Smooth muscle cell (in vitro differentiated cells): Measurements from ENCODE around the gene CDS1. TPM values are rescaled to one million over a fixed set of nuclear protein-coding genes. Genes with fewer than 3 reads are reported as not detected.

Experiments
- DNase-seq: peaks from one replicate; lab custom pipeline; 2025; ENCODE audit not compliant: unreplicated experiment; lab: John Stamatoyannopoulos, UW
- H2AFZ ChIP-seq: fragments of 200-600 bp; sonication (generic); 2 replicates; pipeline ENCODE4 v1.6.0; 2016; ENCODE audit warnings: antibody characterized with exemption, low read depth, mild to moderate bottlenecking
- H3F3A ChIP-seq: fragments of 200-600 bp; sonication (generic); 2 replicates; pipeline ENCODE4 v1.6.0; 2017; ENCODE audit warnings: antibody characterized with exemption, low read depth
- H3K27ac ChIP-seq: fragments of 200-600 bp; sonication (generic); 2 replicates; pipeline ENCODE4 v1.5.1; 2016; ENCODE audit warnings: low read depth, mild to moderate bottlenecking
- H3K27me3 ChIP-seq: fragments of 200-600 bp; sonication (generic); 2 replicates; pipeline ENCODE4 v1.6.1; 2016; ENCODE audit warnings: low read depth, mild to moderate bottlenecking
- H3K36me3 ChIP-seq: fragments of 200-600 bp; sonication (generic); 2 replicates; pipeline ENCODE4 v1.5.1; 2016; ENCODE audit warnings: low read depth
- H3K4me1 ChIP-seq: fragments of 200-600 bp; sonication (generic); 2 replicates; pipeline ENCODE4 v1.5.1; 2016; ENCODE audit warnings: low read depth
- H3K4me2 ChIP-seq: fragments of 200-600 bp; sonication (generic); 2 replicates; pipeline ENCODE4 v1.6.0; 2016; ENCODE audit warnings: mild to moderate bottlenecking
- H3K4me3 ChIP-seq: fragments of 200-600 bp; sonication (generic); 2 replicates; pipeline ENCODE4 v1.5.1; 2016; ENCODE audit warnings: mild to moderate bottlenecking
- H3K79me2 ChIP-seq: fragments of 200-600 bp; sonication (generic); 2 replicates; pipeline ENCODE4 v1.6.0; 2016; ENCODE audit warnings: low read depth, mild to moderate bottlenecking
- H3K9ac ChIP-seq: fragments of 200-600 bp; sonication (generic); 2 replicates; pipeline ENCODE4 v1.6.0; 2016; ENCODE audit warnings: low read depth
- H3K9me3 ChIP-seq: fragments of 200-600 bp; sonication (generic); replicated peaks from 2 replicates; pipeline ENCODE4 v1.5.1; 2016; ENCODE audit warnings: low read depth
- H4K20me1 ChIP-seq: fragments of 200-600 bp; sonication (generic); 2 replicates; pipeline ENCODE4 v1.6.0; 2016; ENCODE audit warnings: low read depth
- CTCF ChIP-seq: fragments of 200-600 bp; sonication (generic); IDR thresholded peaks from 2 replicates; pipeline ENCODE4 v1.5.1; 2017; ENCODE audit warnings: borderline replicate concordance, mild to moderate bottlenecking, antibody characterized with exemption; ENCODE audit not compliant: insufficient read depth, poor library complexity, severe bottlenecking
- WGBS: methylation state at CpG from one replicate; pipeline ENCODE4 v1.1.7; 2016; ENCODE audit warnings: low lambda C conversion rate; 5-methylcytosine and 5-hydroxymethylcytosine counted together
- polyA plus RNA-seq: library from polyadenylated mRNA; unstranded; fragments of >200 nt; fragmentation: Nextera tagmentation; extraction: Ambion mirVana; gene quantifications from 2 replicates; pipeline ENCODE4 v1.2.1, GENCODE V29; 2016
- total RNA-seq: library from RNA; depleted of rRNA; stranded (reverse); fragments of >200 nt; gene quantifications from 2 replicates; pipeline ENCODE4 v1.2.3, GENCODE V29; 2014

Gene CDS1
- total and polyA plus RNA-seq, 2 experiments from 2014 or later: 2.1 to 15.2 TPM

DNA sequence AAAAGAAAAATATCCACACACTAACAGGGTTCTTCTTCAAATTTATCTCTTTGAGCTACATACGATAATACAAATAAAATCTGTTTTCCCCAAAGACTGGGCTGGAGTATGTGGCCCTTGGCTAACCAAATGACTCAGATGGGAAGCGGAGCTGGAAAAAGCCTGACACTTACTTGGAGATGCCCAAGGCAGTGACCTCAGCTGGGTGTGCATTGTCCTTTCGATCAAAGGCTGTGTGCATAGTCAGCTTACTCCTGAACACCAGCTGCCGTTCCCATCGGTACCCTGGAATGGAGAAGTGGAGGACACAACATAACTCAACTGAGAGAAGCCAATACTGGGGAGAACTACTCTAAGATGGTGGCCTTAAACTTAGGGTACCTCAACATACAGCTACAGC, 95.1 kb downstream of the CDS1 start:
- WGBS: 98% methylated on average over 5 of the region's 5 CpGs
- H3K27me3 ChIP-seq: no peaks in the 10 kb centered on the region
- peaks cover 9% of the 10 kb centered on the region for H3F3A ChIP-seq
- H3K4me3 ChIP-seq: no peak overlapping the region
- H3K27ac ChIP-seq: no peak overlapping the region
- H3K36me3 ChIP-seq: peaks cover 26% of the 10 kb centered on the region
- no peak for TF ChIP-seq CTCF
- no peaks in the 10 kb centered on the region for H3K79me2 ChIP-seq
- no peak overlapping the region for H3K4me2 ChIP-seq
- no peaks in the 10 kb centered on the region for H4K20me1 ChIP-seq
- DNase-seq: no peak
- H2AFZ ChIP-seq: no peak overlapping the region
- H3K9ac ChIP-seq: no peak overlapping the region
- peaks cover 12% of the 10 kb centered on the region for H3K4me1 ChIP-seq
- no peaks in the 10 kb centered on the region for H3K9me3 ChIP-seq

DNA sequence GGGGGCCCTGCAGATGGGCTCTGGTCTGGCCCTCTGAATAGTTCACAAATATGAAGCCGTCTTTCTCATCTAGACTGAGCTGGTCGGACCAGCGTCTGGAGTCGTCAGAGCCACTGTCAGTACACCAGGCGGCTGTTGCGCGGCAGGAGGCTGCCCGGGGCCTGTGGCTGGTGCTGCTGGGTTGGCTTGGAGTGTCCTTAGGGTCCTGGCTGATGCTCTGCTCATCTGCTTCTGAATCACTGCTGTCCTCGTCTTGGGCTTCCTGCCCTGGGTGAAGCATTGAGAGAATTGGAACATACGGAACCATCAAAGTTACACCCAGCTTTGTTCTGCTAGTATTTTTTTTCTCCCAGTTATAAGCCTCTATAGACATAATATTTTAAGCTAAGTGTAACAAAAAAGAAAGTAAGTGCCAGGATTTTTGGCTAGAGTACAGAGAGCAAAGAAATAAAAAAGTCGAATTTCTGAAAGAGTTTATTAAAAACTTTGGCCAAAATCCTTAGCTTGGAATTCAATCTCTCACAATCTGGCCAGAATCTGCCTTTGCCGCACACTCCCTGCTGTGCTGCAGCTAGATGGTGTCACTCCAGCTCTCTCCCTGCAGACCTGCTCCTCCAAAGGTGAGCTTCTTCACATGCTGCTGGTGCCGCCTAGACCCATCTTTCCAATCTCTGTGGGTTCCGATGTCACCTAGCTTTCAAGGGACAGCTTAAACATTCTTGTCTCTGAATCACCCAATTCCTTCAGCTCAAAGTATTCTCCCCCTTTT, 96.2 kb downstream of the CDS1 start:
- no peak overlapping the region for H3K4me2 ChIP-seq
- H3K27me3 ChIP-seq: no peaks in the 10 kb centered on the region
- no peak overlapping the region for H3K9ac ChIP-seq

GRCh38 chr4:84680956-84681355, 98.0 kb downstream of the CDS1 start:
- no peaks in the 10 kb centered on the region for H4K20me1 ChIP-seq
- WGBS: 94% methylated on average over 4 of the region's 4 CpGs

More for the DNA sequence above, 96.2 kb downstream of the CDS1 start:
- peaks cover 9% of the 10 kb centered on the region for H3F3A ChIP-seq
- no peak overlapping the region for H2AFZ ChIP-seq
- peaks cover 12% of the 10 kb centered on the region for H3K4me1 ChIP-seq
- no peaks in the 10 kb centered on the region for H3K79me2 ChIP-seq
- 96% methylated on average over 14 of the region's 14 CpGs for WGBS
- H4K20me1 ChIP-seq: no peaks in the 10 kb centered on the region
- H3K4me3 ChIP-seq: no peak overlapping the region
- H3K36me3 ChIP-seq: peaks cover 25% of the 10 kb centered on the region
- H3K9me3 ChIP-seq: no peaks in the 10 kb centered on the region
- DNase-seq: no peak
- H3K27ac ChIP-seq: no peak overlapping the region
- TF ChIP-seq CTCF: no peak

More at GRCh38 chr4:84680956-84681355, 98.0 kb downstream of the CDS1 start:
- Histone ChIP-seq H3K9me3 (no peaks in the 10 kb centered on the region), H3F3A (peaks cover 9% of the 10 kb centered on the region), H3K36me3 (peaks cover 19% of the 10 kb centered on the region), H3K4me1 (peaks cover 12% of the 10 kb centered on the region), H3K4me3 (no peak overlapping the region), H3K27me3 (no peaks in the 10 kb centered on the region), H3K9ac (no peak overlapping the region), H3K4me2 (no peak overlapping the region), H3K27ac (no peak overlapping the region), H2AFZ (no peak overlapping the region), H3K79me2 (no peaks in the 10 kb centered on the region)
- no peak for DNase-seq
- no peak for TF ChIP-seq CTCF
